CD4-positive, alpha-beta T cell (primary cell): Measurements from ENCODE around the gene SGTA. TPM values are rescaled to one million over a fixed set of nuclear protein-coding genes. Genes with fewer than 3 reads are reported as not detected.

Experiments used
- ATAC-seq: fragments of 200-7000 bp; cut with Tn5 transposase; one replicate; pipeline ENCODE4 v1.10.0; 2022; ENCODE audit warnings: mild to moderate bottlenecking; ENCODE audit not compliant: poor library complexity
- CTCF ChIA-PET: fragments of 350-600 bp; sonication (Branson Sonifier 250); formaldehyde crosslinking; loops from one replicate; lab custom pipeline; 2021; ENCODE audit warnings: antibody characterized with exemption, inconsistent platforms; lab: Charles Lee
- POLR2A ChIA-PET: fragments of 350-600 bp; sonication (Branson Sonifier 250); formaldehyde crosslinking; loops from one replicate; lab custom pipeline; 2021; ENCODE audit warnings: antibody characterized with exemption, inconsistent platforms; lab: Charles Lee
- DNase-seq, 14 experiments: peaks; one replicate each; pipeline ENCODE4 v3.0.0-alpha.2; 2013 to 2020; ENCODE audit warnings: mixed read lengths in 2 of 14
- H3K27ac ChIP-seq, 2 donors: one replicate each; pipeline versions ENCODE4 v1.5.1 to v1.7.0; 2013; ENCODE audit warnings: low read length in 2 of 2, low read depth in 1 of 2, mild to moderate bottlenecking in 1 of 2
- H3K27me3 ChIP-seq, 2 experiments: 1 replicate in 1 of 2; 2 replicates in 1 of 2; pipeline versions ENCODE4 v1.6.1 to v1.7.0; 2013; ENCODE audit warnings: low read length in 2 of 2, control low read depth in 1 of 2, mild to moderate bottlenecking in 1 of 2, moderate library complexity in 1 of 2; ENCODE audit not compliant: insufficient read depth in 2 of 2, control insufficient read depth in 1 of 2
- H3K36me3 ChIP-seq: one replicate; pipeline ENCODE4 v1.6.1; 2013; ENCODE audit warnings: low read length, control low read depth; ENCODE audit not compliant: insufficient read depth
- H3K4me1 ChIP-seq: one replicate; pipeline ENCODE4 v1.6.1; 2013; ENCODE audit warnings: low read length, control low read depth; ENCODE audit not compliant: insufficient read depth
- H3K4me3 ChIP-seq: one replicate; pipeline ENCODE4 v1.5.1; 2013; ENCODE audit warnings: mild to moderate bottlenecking, low read length, moderate library complexity
- H3K9me3 ChIP-seq, 2 experiments: 1 replicate in 1 of 2; 2 replicates in 1 of 2; pipeline versions ENCODE4 v1.6.1 to v1.7.0; 2013; ENCODE audit warnings: low read length in 2 of 2, mild to moderate bottlenecking in 2 of 2, control low read depth in 1 of 2, moderate library complexity in 1 of 2; ENCODE audit not compliant: control insufficient read depth in 1 of 2, insufficient read depth in 1 of 2
- H3K27ac Mint-ChIP-seq: one replicate; pipeline ENCODE4 v1.8.0; 2020; ENCODE audit warnings: mixed read lengths
- H3K27me3 Mint-ChIP-seq: one replicate; pipeline ENCODE4 v1.8.0; 2021; ENCODE audit warnings: mixed read lengths
- H3K36me3 Mint-ChIP-seq: one replicate; pipeline ENCODE4 v1.8.0; 2021; ENCODE audit warnings: low read depth, mixed read lengths
- H3K4me1 Mint-ChIP-seq: one replicate; pipeline ENCODE4 v1.8.0; 2021; ENCODE audit warnings: low read depth, mixed read lengths
- H3K4me3 Mint-ChIP-seq: one replicate; pipeline ENCODE4 v1.8.0; 2020; ENCODE audit warnings: mild to moderate bottlenecking, mixed read lengths
- H3K9me3 Mint-ChIP-seq: one replicate; pipeline ENCODE4 v1.8.0; 2020; ENCODE audit warnings: mixed read lengths
- intact Hi-C, 2 experiments: fragments of 100-400 bp; cut with DNase I in 1 of 2; cut with micrococcal nuclease in 1 of 2; formaldehyde crosslinking; loops; one replicate each; pipeline versions ENCODE4 v1.15.1 to v1.9.0; 2023 to 2025; cut with DNase I, micrococcal nuclease
- total RNA-seq, 174 experiments: library from RNA in 2 of 174; stranded (reverse) in 2 of 174; gene quantifications; one replicate each; pipeline ENCODE4 v1.2.3 and lab custom pipeline; 2021 to 2026
- TF ChIP-seq, protein P1 (sequence below): fragments of 200-600 bp; IDR thresholded peaks from one replicate; pipeline ENCODE4 v1.8.0; 2022; ENCODE audit warnings: antibody characterized with exemption, mild to moderate bottlenecking

Gene SGTA
- total RNA-seq, 2 experiments from 2014 or later, result 28.3 to 29.7 TPM

- Mint-ChIP-seq H3K36me3 (peaks cover 7% of the 10 kb centered on the region), H3K4me3 (no peak overlapping the region), H3K27me3 (peaks cover 19% of the 10 kb centered on the region), H3K27ac (no peak overlapping the region), H3K4me1 (no peaks in the 10 kb centered on the region), H3K9me3 (no peaks in the 10 kb centered on the region)
- Histone ChIP-seq H3K4me3 (no peak overlapping the region), H3K36me3 (peaks cover 4% of the 10 kb centered on the region), H3K27me3 (peaks cover 12% of the 10 kb centered on the region in 2 experiments), H3K4me1 (peaks cover 8% of the 10 kb centered on the region), H3K27ac (no peak overlapping the region), H3K9me3 (peaks cover 0 to 8% of the 10 kb centered on the region in 2 experiments)
- ATAC-seq (no peak), DNase-seq (no peak)
- intact Hi-C loops, result no loop called here
- TF ChIP-seq, protein P1, sequence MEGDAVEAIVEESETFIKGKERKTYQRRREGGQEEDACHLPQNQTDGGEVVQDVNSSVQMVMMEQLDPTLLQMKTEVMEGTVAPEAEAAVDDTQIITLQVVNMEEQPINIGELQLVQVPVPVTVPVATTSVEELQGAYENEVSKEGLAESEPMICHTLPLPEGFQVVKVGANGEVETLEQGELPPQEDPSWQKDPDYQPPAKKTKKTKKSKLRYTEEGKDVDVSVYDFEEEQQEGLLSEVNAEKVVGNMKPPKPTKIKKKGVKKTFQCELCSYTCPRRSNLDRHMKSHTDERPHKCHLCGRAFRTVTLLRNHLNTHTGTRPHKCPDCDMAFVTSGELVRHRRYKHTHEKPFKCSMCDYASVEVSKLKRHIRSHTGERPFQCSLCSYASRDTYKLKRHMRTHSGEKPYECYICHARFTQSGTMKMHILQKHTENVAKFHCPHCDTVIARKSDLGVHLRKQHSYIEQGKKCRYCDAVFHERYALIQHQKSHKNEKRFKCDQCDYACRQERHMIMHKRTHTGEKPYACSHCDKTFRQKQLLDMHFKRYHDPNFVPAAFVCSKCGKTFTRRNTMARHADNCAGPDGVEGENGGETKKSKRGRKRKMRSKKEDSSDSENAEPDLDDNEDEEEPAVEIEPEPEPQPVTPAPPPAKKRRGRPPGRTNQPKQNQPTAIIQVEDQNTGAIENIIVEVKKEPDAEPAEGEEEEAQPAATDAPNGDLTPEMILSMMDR, result no peak
- ChIA-PET POLR2A (no interaction called here), CTCF (no interaction called here)
Measured at GRCh38 chr19:2728783-2729387, 54.2 kb downstream of the SGTA start.

DNA sequence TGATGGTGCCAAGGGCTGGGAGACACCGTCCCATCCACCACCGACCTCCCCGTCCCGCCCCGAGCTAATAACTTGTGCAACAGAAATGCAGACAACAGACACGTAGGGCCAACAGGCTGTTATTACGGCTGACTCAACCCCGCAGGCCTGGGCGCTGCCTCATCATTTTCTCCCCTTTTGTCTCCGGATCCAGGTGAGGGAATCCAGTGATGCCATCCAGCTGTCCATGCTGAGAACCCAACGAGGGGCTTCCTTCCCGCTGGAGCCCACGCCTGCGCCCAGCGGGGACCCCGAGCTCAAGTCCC, 55.5 kb downstream of the SGTA start:
- Histone ChIP-seq H3K9me3 (peaks cover 0 to 12% of the 10 kb centered on the region in 2 experiments), H3K4me3 (no peak overlapping the region), H3K36me3 (peaks cover 4% of the 10 kb centered on the region), H3K4me1 (peaks cover 8% of the 10 kb centered on the region), H3K27ac (no peak overlapping the region), H3K27me3 (peaks cover 21 to 23% of the 10 kb centered on the region in 2 experiments)
- Mint-ChIP-seq H3K9me3 (no peaks in the 10 kb centered on the region), H3K27ac (no peak overlapping the region), H3K36me3 (no peaks in the 10 kb centered on the region), H3K27me3 (peaks cover 20% of the 10 kb centered on the region), H3K4me3 (no peak overlapping the region), H3K4me1 (no peaks in the 10 kb centered on the region)
- ChIA-PET CTCF (no interaction called here), POLR2A (no interaction called here)
- intact Hi-C loops, result no loop called here
- no peak for ATAC-seq
- peak in 1 of 14 experiments; percentile 11 for DNase-seq
- TF ChIP-seq, protein P1, result no peak

DNA sequence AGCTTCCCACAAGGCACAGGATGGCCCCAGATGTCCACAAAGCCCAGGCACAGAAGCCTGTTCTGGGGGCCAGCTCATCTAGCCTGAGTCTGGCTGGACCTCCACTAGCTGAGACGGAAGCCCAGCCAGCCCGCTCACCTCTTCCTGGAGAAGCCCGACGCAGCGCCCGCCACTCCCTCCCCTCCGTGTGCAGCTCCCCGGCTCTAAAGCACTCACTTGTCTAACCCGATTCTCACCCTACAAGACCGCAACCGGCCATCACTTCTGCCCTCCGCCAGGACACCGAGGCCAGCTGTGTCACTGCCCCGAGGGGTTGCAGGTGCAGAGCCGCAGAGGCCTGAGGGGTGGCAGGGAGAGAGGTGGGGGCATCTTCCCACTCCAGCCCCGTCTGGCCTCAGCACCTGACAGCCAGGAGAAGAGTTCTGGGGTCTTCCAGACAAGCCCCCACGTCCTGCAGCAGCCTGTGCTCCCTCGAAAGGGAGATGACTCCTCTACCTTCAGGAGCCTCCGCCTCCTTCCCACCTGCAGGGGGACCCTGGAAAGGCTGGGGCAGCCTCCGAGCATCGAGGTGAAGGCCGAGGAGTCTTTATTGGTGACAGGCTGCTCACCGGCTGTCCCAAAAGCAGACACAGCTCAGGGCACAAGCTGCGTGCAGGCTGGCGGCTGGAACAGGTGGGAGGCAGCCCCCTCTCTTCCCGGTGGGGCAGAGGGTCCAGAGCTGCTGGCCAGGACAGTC, 56.0 kb downstream of the SGTA start:
- peaks cover 25% of the 10 kb centered on the region for H3K27me3 Mint-ChIP-seq
- TF ChIP-seq, protein P1, result no peak
- Histone ChIP-seq H3K36me3 (peaks cover 2% of the 10 kb centered on the region), H3K27me3 (peaks cover 26 to 28% of the 10 kb centered on the region in 2 experiments), H3K9me3 (peaks cover 0 to 16% of the 10 kb centered on the region in 2 experiments), H3K27ac (no peak overlapping the region), H3K4me1 (peaks cover 8% of the 10 kb centered on the region), H3K4me3 (no peak overlapping the region)
- ATAC-seq (no peak), DNase-seq (peak in 1 of 14 experiments; percentile 11)
- CTCF ChIA-PET, result no interaction called here
- no peak overlapping the region for H3K27ac Mint-ChIP-seq
- H3K4me3 Mint-ChIP-seq, result no peak overlapping the region
- intact Hi-C loops, result no loop called here
- no peaks in the 10 kb centered on the region for H3K36me3 Mint-ChIP-seq
- H3K4me1 Mint-ChIP-seq, result no peaks in the 10 kb centered on the region
- H3K9me3 Mint-ChIP-seq, result no peaks in the 10 kb centered on the region
- POLR2A ChIA-PET, result no interaction called here
